A673 (cell line): Measurements from ENCODE around the gene AKT3. TPM values are rescaled to one million over a fixed set of nuclear protein-coding genes. Genes with fewer than 3 reads are reported as not detected.

ENCODE experiments used
- BruUV-seq: library from RNA; stranded (reverse); fragments of 400-500 nt; replicated peaks from 2 replicates; lab custom pipeline; 2021; lab: Mats Ljungman, UMichigan
- CTCF ChIA-PET: fragments of 300-600 bp; sonication (Branson Sonifier 250); formaldehyde crosslinking; loops from one replicate; lab custom pipeline; 2022; ENCODE audit warnings: antibody characterized with exemption; lab: Charles Lee
- POLR2A ChIA-PET: fragments of 300-600 bp; sonication (Branson Sonifier 250); formaldehyde crosslinking; loops from one replicate; lab custom pipeline; 2022; ENCODE audit warnings: antibody characterized with exemption; ENCODE audit not compliant: low non-redundant PET; lab: Charles Lee
- DNase-seq: peaks from one replicate; pipeline ENCODE4 v3.0.0-alpha.2; 2015; ENCODE audit warnings: low spot score
- H3K27ac ChIP-seq: fragments of 200-600 bp; sonication (generic); 2 replicates; pipeline ENCODE4 v1.5.1; 2016; ENCODE audit warnings: mixed run types, low read depth, mild to moderate bottlenecking, mixed read lengths, antibody characterized with exemption, low read length; ENCODE audit not compliant: poor library complexity, severe bottlenecking
- H3K27me3 ChIP-seq: fragments of 200-600 bp; sonication (generic); replicated peaks from 2 replicates; pipeline ENCODE4 v1.6.1; 2017; ENCODE audit warnings: mixed run types, low read depth, mild to moderate bottlenecking, mixed read lengths, antibody characterized with exemption, low read length; ENCODE audit not compliant: insufficient read depth, poor library complexity
- H3K36me3 ChIP-seq: fragments of 200-600 bp; sonication (generic); 2 replicates; pipeline ENCODE4 v1.6.1; 2016; ENCODE audit warnings: mixed run types, mild to moderate bottlenecking, mixed read lengths, antibody characterized with exemption, low read length; ENCODE audit not compliant: insufficient read depth, poor library complexity, severe bottlenecking
- H3K4me1 ChIP-seq: fragments of 200-600 bp; sonication (generic); 2 replicates; pipeline ENCODE4 v1.6.1; 2017; ENCODE audit warnings: mixed run types, mild to moderate bottlenecking, mixed read lengths, antibody characterized with exemption, low read length; ENCODE audit not compliant: insufficient read depth, poor library complexity, severe bottlenecking
- H3K4me3 ChIP-seq: fragments of 200-600 bp; sonication (generic); 2 replicates; pipeline ENCODE4 v1.5.1; 2016; ENCODE audit warnings: low read depth, mixed run types, mild to moderate bottlenecking, mixed read lengths, low read length; ENCODE audit not compliant: poor library complexity, severe bottlenecking
- H3K9me3 ChIP-seq: fragments of 200-600 bp; sonication (generic); 2 replicates; pipeline ENCODE4 v1.6.1; 2016; ENCODE audit warnings: mixed run types, low read depth, mild to moderate bottlenecking, mixed read lengths, antibody characterized with exemption, low read length; ENCODE audit not compliant: poor library complexity, severe bottlenecking
- EZH2 ChIP-seq: fragments of 200-600 bp; sonication (generic); IDR thresholded peaks from 2 replicates; pipeline ENCODE4 v1.6.1; 2017; ENCODE audit warnings: borderline replicate concordance, low read depth, mild to moderate bottlenecking, mixed read lengths, antibody characterized with exemption, low read length; ENCODE audit not compliant: poor library complexity, severe bottlenecking
- intact Hi-C: fragments of 100-400 bp; cut with micrococcal nuclease; formaldehyde crosslinking; loops from one replicate; pipeline ENCODE4 v1.10.0; 2022; ENCODE audit not compliant: unreplicated experiment
- total RNA-seq: library from RNA; stranded (reverse); gene quantifications from 2 replicates; pipeline ENCODE4 v1.2.3, GENCODE V29; 2021
- TF ChIP-seq, protein P1 (sequence below): fragments of 300-800, 200-600 bp; sonication (generic); conservative IDR thresholded peaks from 2 replicates; pipeline ENCODE4 v1.5.1; 2017; ENCODE audit warnings: low read depth, mild to moderate bottlenecking, antibody characterized with exemption, low read length, moderate library complexity, mixed read lengths

AKT3 gene
- total RNA-seq, 1 experiment from 2014 or later, result 14.4 TPM

DNA sequence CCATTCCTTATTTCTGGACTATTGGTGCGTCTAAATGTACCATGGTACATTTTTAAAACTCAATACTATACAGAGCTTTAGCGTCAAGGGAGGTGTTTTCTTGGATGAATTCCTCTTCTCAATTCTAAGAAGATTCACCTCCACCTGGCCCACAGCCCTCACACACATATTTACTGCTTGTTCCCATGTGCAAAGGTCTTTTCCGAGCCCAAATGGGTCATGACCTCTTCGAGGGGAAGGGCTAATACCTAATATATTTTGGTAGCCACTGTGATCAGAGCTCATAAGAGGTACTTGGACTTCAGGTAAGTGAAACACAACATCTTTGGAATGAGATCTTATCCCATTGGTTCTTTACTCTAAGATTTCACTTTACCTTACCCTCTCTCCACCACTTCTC lies 388.3 kb downstream of the AKT3 start:
- CTCF ChIA-PET, result no interaction called here

DNA sequence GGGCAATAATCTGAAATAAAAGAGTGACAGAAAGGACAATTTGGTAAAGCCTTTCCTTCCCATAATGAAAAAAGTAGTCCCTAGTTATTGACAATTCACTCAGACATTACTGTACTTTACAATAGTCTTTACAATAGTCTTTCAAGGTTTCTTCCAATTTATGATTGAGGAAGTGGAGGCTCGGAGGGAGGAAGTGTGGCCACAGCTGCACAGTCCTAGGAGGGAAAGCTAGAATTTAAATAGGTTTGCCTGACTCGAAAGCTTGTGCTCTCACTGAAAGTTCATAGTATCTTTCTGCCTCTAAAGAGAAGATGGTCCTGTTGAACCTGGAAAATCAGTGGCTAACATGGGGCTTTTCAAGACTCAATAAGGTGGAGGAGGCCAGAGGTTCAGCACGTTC lies 391.0 kb downstream of the AKT3 start:
- Histone ChIP-seq H3K4me3 (no peak overlapping the region), H3K27ac (no peak overlapping the region), H3K36me3 (no peaks in the 10 kb centered on the region), H3K27me3 (no peaks in the 10 kb centered on the region), H3K9me3 (no peaks in the 10 kb centered on the region), H3K4me1 (no peaks in the 10 kb centered on the region)
- ChIA-PET POLR2A (no interaction called here), CTCF (no interaction called here)
- BruUV-seq, result no TSS peak
- no peak for DNase-seq
- intact Hi-C loops, result no loop called here
- TF ChIP-seq EZH2, result no peak
- TF ChIP-seq, protein P1, sequence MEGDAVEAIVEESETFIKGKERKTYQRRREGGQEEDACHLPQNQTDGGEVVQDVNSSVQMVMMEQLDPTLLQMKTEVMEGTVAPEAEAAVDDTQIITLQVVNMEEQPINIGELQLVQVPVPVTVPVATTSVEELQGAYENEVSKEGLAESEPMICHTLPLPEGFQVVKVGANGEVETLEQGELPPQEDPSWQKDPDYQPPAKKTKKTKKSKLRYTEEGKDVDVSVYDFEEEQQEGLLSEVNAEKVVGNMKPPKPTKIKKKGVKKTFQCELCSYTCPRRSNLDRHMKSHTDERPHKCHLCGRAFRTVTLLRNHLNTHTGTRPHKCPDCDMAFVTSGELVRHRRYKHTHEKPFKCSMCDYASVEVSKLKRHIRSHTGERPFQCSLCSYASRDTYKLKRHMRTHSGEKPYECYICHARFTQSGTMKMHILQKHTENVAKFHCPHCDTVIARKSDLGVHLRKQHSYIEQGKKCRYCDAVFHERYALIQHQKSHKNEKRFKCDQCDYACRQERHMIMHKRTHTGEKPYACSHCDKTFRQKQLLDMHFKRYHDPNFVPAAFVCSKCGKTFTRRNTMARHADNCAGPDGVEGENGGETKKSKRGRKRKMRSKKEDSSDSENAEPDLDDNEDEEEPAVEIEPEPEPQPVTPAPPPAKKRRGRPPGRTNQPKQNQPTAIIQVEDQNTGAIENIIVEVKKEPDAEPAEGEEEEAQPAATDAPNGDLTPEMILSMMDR, result no peak

More for the DNA sequence above, 388.3 kb downstream of the AKT3 start:
- H3K36me3 ChIP-seq, result no peaks in the 10 kb centered on the region
- H3K27ac ChIP-seq, result no peak overlapping the region
- H3K4me3 ChIP-seq, result no peak overlapping the region
- intact Hi-C loops, result no loop called here
- no peaks in the 10 kb centered on the region for H3K9me3 ChIP-seq
- BruUV-seq, result no TSS peak
- no peaks in the 10 kb centered on the region for H3K27me3 ChIP-seq
- DNase-seq, result no peak
- POLR2A ChIA-PET, result no interaction called here
- H3K4me1 ChIP-seq, result no peaks in the 10 kb centered on the region
- TF ChIP-seq, protein P1, result no peak
- TF ChIP-seq EZH2, result no peak

DNA sequence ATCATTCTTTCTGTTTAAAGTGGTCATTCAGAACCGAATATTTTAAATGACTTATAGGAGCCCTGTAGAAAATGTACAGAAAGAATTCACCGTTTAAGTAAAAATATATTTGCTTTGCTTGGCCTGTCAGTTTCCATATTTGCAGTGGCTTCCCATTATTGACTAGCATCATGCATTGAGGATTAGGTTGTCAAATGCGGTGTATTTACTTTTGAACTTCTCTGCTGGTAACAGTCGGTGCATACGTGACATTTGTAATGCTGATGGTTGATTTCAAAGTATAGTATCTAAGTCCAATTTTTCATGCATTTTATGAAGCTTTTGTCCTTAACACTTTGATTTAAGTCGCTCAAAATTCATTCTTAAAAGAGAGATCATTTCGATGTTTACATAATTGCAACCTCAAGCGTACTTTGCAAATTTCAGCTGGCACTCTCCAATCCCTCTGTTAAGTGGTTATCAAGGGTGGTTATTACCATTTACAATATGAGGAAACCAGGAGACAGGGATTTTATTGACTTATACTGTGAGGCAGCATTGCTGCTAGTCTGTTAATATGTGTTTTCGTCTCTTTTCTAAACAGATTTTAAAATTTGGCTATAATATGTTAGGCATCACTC lies 392.6 kb downstream of the AKT3 start:
- H3K27me3 ChIP-seq, result no peaks in the 10 kb centered on the region
- ChIA-PET POLR2A (no interaction called here), CTCF (no interaction called here)
- DNase-seq, result no peak
- H3K36me3 ChIP-seq, result no peaks in the 10 kb centered on the region
- BruUV-seq, result no TSS peak
- intact Hi-C loops, result no loop called here
- H3K4me3 ChIP-seq, result no peak overlapping the region
- no peaks in the 10 kb centered on the region for H3K4me1 ChIP-seq
- H3K9me3 ChIP-seq, result no peaks in the 10 kb centered on the region
- no peak overlapping the region for H3K27ac ChIP-seq
- TF ChIP-seq, protein P1, result no peak
- no peak for TF ChIP-seq EZH2
